ENCODE measurements around the gene OR6N1. TPM values are rescaled to one million over a fixed set of nuclear protein-coding genes. Genes with fewer than 3 reads are reported as not detected.

The OR6N1 gene
- total RNA-seq, 1 donor from 2014 or later, result not detected

- DNase-seq (ENCODE audit: low spot score) (no peak), ATAC-seq (no peak)
Measured at GRCh38 chr1:158752155-158752712, 19.8 kb downstream of the OR6N1 start.

- no peak for ATAC-seq
Measured at GRCh38 chr1:158735848-158736247, 36.1 kb downstream of the OR6N1 start.

GRCh38 chr1:158732524-158732923 lies 39.5 kb downstream of the OR6N1 start:
- DNase-seq (ENCODE audit: low spot score) (no peak), ATAC-seq (no peak)

More at GRCh38 chr1:158735848-158736247, 36.1 kb downstream of the OR6N1 start:
- DNase-seq (ENCODE audit: low spot score), result no peak

- ATAC-seq, result no peak
- no peak for DNase-seq (ENCODE audit: low spot score)
Measured at GRCh38 chr1:158731707-158732106, 40.3 kb downstream of the OR6N1 start.

- ATAC-seq (peak; percentile 79), DNase-seq (ENCODE audit: low spot score) (no peak)
Measured at GRCh38 chr1:158730453-158730852, 41.5 kb downstream of the OR6N1 start.

GRCh38 chr1:158728510-158729225 lies 43.3 kb downstream of the OR6N1 start:
- ATAC-seq (no peak), DNase-seq (ENCODE audit: low spot score) (no peak)

- no peak for DNase-seq (ENCODE audit: low spot score)
- ATAC-seq, result no peak
Measured at GRCh38 chr1:158724442-158724841, 47.6 kb downstream of the OR6N1 start.

- ATAC-seq, result no peak
- DNase-seq (ENCODE audit: low spot score), result no peak
Measured at GRCh38 chr1:158720620-158721019, 51.4 kb downstream of the OR6N1 start, which contains the start of gene OR6K3. OR6K3 (minus strand) TSS chr1:158720720; CDS start chr1:158718115, 2,605 bp downstream.

- no peak for ATAC-seq
- no peak for DNase-seq (ENCODE audit: low spot score)
Measured at GRCh38 chr1:158719664-158720063, 52.3 kb downstream of the OR6N1 start.

- DNase-seq (ENCODE audit: low spot score) (no peak), ATAC-seq (no peak)
Measured at GRCh38 chr1:158717344-158717743, 54.7 kb downstream of the OR6N1 start.

- DNase-seq (ENCODE audit: low spot score), result no peak
- no peak for ATAC-seq
Measured at GRCh38 chr1:158716335-158716734, 55.7 kb downstream of the OR6N1 start.

- no peak for ATAC-seq
Measured at GRCh38 chr1:158714754-158715153, 57.2 kb downstream of the OR6N1 start.

More at GRCh38 chr1:158714754-158715153, 57.2 kb downstream of the OR6N1 start:
- no peak for DNase-seq (ENCODE audit: low spot score)

Other genes starting within 250 kb of the OR6N1 start
- gene OR6Y1, start 217.8 kb downstream of the OR6N1 start, total RNA-seq, result not detected
- not detected for gene OR6P1, start 201.6 kb downstream of the OR6N1 start, total RNA-seq
- gene OR10X1, start 192.3 kb downstream of the OR6N1 start, total RNA-seq, result not detected
- gene OR10Z1, start 166.9 kb downstream of the OR6N1 start, total RNA-seq, result not detected
- 0.88 TPM for gene SPTA1, start 85.5 kb downstream of the OR6N1 start, total RNA-seq
- not detected for gene OR6K2, start 71.5 kb downstream of the OR6N1 start, total RNA-seq
- not detected for gene OR6K3, start 51.5 kb downstream of the OR6N1 start, total RNA-seq
- not detected for gene OR6K6, start 17.5 kb downstream of the OR6N1 start, total RNA-seq
- not detected for gene OR6N2, start 9.0 kb upstream of the OR6N1 start, total RNA-seq
- 0.53 TPM for gene MNDA, start 59.2 kb upstream of the OR6N1 start, total RNA-seq
- 0.18 TPM for gene PYHIN1, start 159.4 kb upstream of the OR6N1 start, total RNA-seq
- 5.2 TPM for gene IFI16, start 237.7 kb upstream of the OR6N1 start, total RNA-seq